ENCODE measurements around the gene REG4.
"Not testable (repeated sequence)": the region's sequence is repeated elsewhere in the genome, so short reads cannot be mapped to it uniquely, and the experiment has no call there.

The REG4 gene

GRCh38 chr1:119791377-119791776 lies 19.9 kb downstream of the REG4 start:
- no peak for TF ChIP-seq CTCF (IDR thresholded peaks at IDR 0.05; ENCODE audit: borderline replicate concordance, control extremely low read depth, extremely low read depth, insufficient read depth, missing control alignments)
- in situ Hi-C loops (cut with MboI; ENCODE audit: low sequenced_read_pairs, unreplicated experiment): loop anchor here (25.0 kb wide), 1 partner anchor 96 kb away; the partner anchor contains the start of gene ADAM30
- DNase-seq (ENCODE audit: low spot score): no peak

- in situ Hi-C loops (cut with MboI; ENCODE audit: low sequenced_read_pairs, unreplicated experiment): loop anchor here (25.0 kb wide), 1 partner anchor 97 kb away; the partner anchor contains the start of gene ADAM30
- no peak for TF ChIP-seq CTCF (IDR thresholded peaks at IDR 0.05; ENCODE audit: borderline replicate concordance, control extremely low read depth, extremely low read depth, insufficient read depth, missing control alignments)
- no peak for DNase-seq (ENCODE audit: low spot score)
These were observed 20.6 kb downstream of the REG4 start for GRCh38 chr1:119790451-119791198.

GRCh38 chr1:119787776-119788175 lies 23.5 kb downstream of the REG4 start:
- no peak for DNase-seq (ENCODE audit: low spot score)
- in situ Hi-C loops (cut with MboI; ENCODE audit: low sequenced_read_pairs, unreplicated experiment): loop anchor here (25.0 kb wide), 1 partner anchor 100 kb away; the partner anchor contains the start of gene ADAM30
- TF ChIP-seq CTCF (IDR thresholded peaks at IDR 0.05; ENCODE audit: borderline replicate concordance, control extremely low read depth, extremely low read depth, insufficient read depth, missing control alignments): no peak

- in situ Hi-C loops (cut with MboI; ENCODE audit: low sequenced_read_pairs, unreplicated experiment): loop anchor here (25.0 kb wide), 1 partner anchor 101 kb away; the partner anchor contains the start of gene ADAM30
- DNase-seq (ENCODE audit: low spot score): not testable (repeated sequence)
These were observed 24.7 kb downstream of the REG4 start for GRCh38 chr1:119786473-119787050.

GRCh38 chr1:119786046-119786445 lies 25.2 kb downstream of the REG4 start:
- DNase-seq (ENCODE audit: low spot score): not testable (repeated sequence)
- in situ Hi-C loops (cut with MboI; ENCODE audit: low sequenced_read_pairs, unreplicated experiment): loop anchor here (25.0 kb wide), 1 partner anchor 101 kb away; the partner anchor contains the start of gene ADAM30

- in situ Hi-C loops (cut with MboI; ENCODE audit: low sequenced_read_pairs, unreplicated experiment): loop anchor here (25.0 kb wide), 1 partner anchor 103 kb away; the partner anchor contains the start of gene ADAM30
- no peak for TF ChIP-seq CTCF (IDR thresholded peaks at IDR 0.05; ENCODE audit: borderline replicate concordance, control extremely low read depth, extremely low read depth, insufficient read depth, missing control alignments)
- no peak for DNase-seq (ENCODE audit: low spot score)
These were observed 27.0 kb downstream of the REG4 start for GRCh38 chr1:119784191-119784781.

- TF ChIP-seq CTCF (IDR thresholded peaks at IDR 0.05; ENCODE audit: borderline replicate concordance, control extremely low read depth, extremely low read depth, insufficient read depth, missing control alignments): no peak
- no peak for DNase-seq (ENCODE audit: low spot score)
- in situ Hi-C loops (cut with MboI; ENCODE audit: low sequenced_read_pairs, unreplicated experiment): loop anchor here (25.0 kb wide), 1 partner anchor 104 kb away; the partner anchor contains the start of gene ADAM30
These were observed 27.7 kb downstream of the REG4 start for GRCh38 chr1:119783354-119784185.

All from GM13976 (cell line).